Right atrium auricular region (tissue), 2 donors: ENCODE data around the gene TNS1. TPM values are rescaled to one million over a fixed set of nuclear protein-coding genes. Genes with fewer than 3 reads are reported as not detected.
A peak's percentile ranks its signal among the peaks of the same experiment; 100 is the strongest.

Experiments
- DNase-seq: peaks from one replicate; pipeline ENCODE4 v3.0.0-alpha.2; 2019; ENCODE audit warnings: low spot score
- H3K27ac ChIP-seq, 2 donors: fragments of 200-600 bp; sonication (generic); 1 replicate in 1 of 2; 2 replicates in 1 of 2; pipeline ENCODE4 v1.5.1; 2016 to 2019
- H3K27me3 ChIP-seq, 2 donors: fragments of 200-600 bp; sonication (generic); one replicate each; pipeline versions ENCODE4 v1.5.1 to v1.6.0; 2017 to 2019
- H3K36me3 ChIP-seq: fragments of 200-600 bp; sonication (generic); one replicate; pipeline ENCODE4 v1.5.1; 2016
- H3K4me1 ChIP-seq, 2 donors: fragments of 200-600 bp; sonication (generic); one replicate each; pipeline versions ENCODE4 v1.5.1 to v1.6.0; 2017 to 2019
- H3K4me3 ChIP-seq, 2 donors: fragments of 200-600 bp; sonication (generic); 1 replicate in 1 of 2; 2 replicates in 1 of 2; pipeline ENCODE4 v1.5.1; 2017 to 2019; ENCODE audit warnings: mild to moderate bottlenecking in 1 of 2, moderate library complexity in 1 of 2
- H3K9me3 ChIP-seq, 2 donors: fragments of 200-600 bp; sonication (generic); one replicate each; pipeline ENCODE4 v1.5.1; 2019
- total RNA-seq, 2 donors: library from RNA; depleted of rRNA; stranded (reverse); fragments of >200 nt; gene quantifications; one replicate each; pipeline ENCODE4 v1.1.0, GENCODE V29; 2016
- TF ChIP-seq, protein P1 (sequence below), 2 donors: fragments of 200-600 bp; sonication (generic); IDR thresholded peaks; one replicate each; pipeline ENCODE4 v1.5.1; 2019; ENCODE audit warnings: antibody characterized with exemption in 2 of 2

The TNS1 gene
- total RNA-seq, 2 donors from 2014 or later: 393 to 720 TPM

DNA sequence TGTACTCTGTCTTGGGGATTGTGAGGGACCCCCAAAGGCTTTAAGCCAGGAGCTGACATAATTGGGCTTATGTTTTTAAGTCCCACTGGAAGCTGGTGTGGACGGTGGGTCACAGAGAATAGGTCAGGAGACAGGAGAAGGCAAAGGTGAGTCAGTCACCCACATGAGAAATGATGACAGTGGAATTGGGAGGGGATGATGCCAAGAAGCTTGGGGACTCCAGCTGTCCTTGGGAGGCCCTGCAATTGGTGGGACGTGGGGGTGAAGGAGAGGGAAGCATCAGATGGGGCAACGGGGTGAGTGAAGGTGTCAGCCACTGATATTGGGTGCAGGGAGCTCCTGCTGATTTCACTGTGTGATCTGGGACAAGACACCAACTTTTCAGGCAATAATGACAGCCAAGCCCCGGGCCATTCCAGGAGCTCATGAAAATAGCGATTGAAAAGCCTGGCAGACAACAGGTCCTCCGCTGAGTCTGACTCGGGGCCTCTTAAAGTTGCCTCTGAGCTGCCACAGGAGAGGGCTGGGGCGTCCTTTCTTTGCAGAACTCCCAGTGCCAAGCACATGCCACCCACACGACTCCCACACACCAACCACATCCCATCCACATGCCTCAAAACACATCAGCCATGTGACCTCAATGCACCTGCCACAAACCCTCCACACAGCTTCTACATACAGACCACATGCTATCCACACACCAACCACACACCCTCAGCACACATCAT is 13.4 kb downstream of the TNS1 start:
- no peaks in the 10 kb centered on the region for H3K36me3 ChIP-seq
- H3K27me3 ChIP-seq: no peaks in the 10 kb centered on the region
- no peak for DNase-seq
- H3K4me3 ChIP-seq: no peak overlapping the region
- H3K27ac ChIP-seq: peak overlapping the region; percentile 61 to 80
- no peaks in the 10 kb centered on the region for H3K9me3 ChIP-seq
- peaks cover 0 to 37% of the 10 kb centered on the region in 2 donors for H3K4me1 ChIP-seq
- TF ChIP-seq, protein P1, sequence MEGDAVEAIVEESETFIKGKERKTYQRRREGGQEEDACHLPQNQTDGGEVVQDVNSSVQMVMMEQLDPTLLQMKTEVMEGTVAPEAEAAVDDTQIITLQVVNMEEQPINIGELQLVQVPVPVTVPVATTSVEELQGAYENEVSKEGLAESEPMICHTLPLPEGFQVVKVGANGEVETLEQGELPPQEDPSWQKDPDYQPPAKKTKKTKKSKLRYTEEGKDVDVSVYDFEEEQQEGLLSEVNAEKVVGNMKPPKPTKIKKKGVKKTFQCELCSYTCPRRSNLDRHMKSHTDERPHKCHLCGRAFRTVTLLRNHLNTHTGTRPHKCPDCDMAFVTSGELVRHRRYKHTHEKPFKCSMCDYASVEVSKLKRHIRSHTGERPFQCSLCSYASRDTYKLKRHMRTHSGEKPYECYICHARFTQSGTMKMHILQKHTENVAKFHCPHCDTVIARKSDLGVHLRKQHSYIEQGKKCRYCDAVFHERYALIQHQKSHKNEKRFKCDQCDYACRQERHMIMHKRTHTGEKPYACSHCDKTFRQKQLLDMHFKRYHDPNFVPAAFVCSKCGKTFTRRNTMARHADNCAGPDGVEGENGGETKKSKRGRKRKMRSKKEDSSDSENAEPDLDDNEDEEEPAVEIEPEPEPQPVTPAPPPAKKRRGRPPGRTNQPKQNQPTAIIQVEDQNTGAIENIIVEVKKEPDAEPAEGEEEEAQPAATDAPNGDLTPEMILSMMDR (IDR thresholded peaks at IDR 0.05): no peak

DNA sequence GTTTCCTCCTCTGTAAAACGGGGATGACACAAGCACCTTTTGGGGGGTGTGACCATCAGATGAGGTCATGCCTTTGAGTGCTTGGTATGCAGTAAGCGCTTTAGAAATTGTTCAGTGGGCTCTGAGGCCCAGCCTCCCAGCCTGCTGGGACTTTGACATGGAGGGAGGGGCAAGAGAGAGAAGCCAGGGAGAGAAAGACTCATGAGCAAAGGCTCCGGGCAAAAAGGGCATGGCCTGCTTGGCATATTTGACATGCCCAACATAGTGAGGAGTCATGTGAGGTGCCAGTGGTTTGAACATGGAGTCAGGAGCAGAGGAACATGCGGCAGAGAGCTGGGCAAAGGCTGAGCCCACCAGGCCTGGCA is 14.0 kb downstream of the TNS1 start:
- peak overlapping the region; percentile 61 to 80 for H3K27ac ChIP-seq

DNA sequence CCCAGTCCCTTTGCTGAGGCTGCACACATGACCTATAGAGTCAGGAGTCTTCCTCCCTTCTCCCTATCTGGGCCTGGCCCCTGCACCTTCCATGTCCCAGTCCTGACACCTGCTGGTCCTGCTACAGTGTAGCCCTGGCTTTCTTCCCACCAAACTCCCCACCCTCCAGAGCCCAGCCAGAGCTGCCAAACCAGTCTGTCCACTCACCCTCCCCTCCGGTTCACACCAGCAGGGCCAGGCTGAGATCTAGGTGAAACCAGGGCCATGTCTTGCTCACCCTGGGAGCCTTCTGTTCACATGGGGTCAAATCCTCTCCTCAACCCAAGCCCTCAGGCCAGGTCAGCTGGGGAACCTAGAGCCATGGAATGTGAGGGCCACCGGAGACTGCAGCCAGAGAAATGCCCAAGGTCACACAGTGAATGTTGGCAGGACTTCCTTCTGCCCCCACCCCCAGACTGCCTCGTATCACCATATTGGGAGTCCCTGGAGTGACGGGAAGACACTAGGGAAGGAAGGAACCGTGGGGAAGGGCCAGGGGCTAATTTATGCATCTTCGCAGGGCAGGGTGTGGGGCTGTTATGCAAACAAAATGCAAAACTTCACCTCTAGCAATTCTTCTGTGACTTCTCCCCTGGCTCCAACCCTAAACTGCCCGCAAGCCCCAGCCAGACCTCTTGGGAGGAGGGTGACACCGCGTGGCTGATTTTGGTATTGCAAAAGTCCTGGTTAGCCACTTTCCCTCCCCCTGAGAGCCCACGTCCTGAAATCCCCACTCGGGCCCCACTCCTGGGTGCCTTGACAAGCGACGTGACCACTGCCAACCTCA is 14.6 kb downstream of the TNS1 start:
- peak; percentile 89 for DNase-seq
- Histone ChIP-seq H3K4me3 (no peak overlapping the region), H3K27ac (peak overlapping the region; percentile 61 to 80), H3K36me3 (no peaks in the 10 kb centered on the region), H3K9me3 (no peaks in the 10 kb centered on the region), H3K27me3 (no peaks in the 10 kb centered on the region), H3K4me1 (peaks cover 0 to 41% of the 10 kb centered on the region in 2 donors)
- TF ChIP-seq, protein P1 (IDR thresholded peaks at IDR 0.05): peak; percentile 87 to 95

More for the DNA sequence above, 14.0 kb downstream of the TNS1 start:
- TF ChIP-seq, protein P1 (IDR thresholded peaks at IDR 0.05): no peak
- no peak for DNase-seq
- Histone ChIP-seq H3K4me3 (no peak overlapping the region), H3K9me3 (no peaks in the 10 kb centered on the region), H3K4me1 (peaks cover 0 to 37% of the 10 kb centered on the region in 2 donors), H3K27me3 (no peaks in the 10 kb centered on the region), H3K36me3 (no peaks in the 10 kb centered on the region)

DNA sequence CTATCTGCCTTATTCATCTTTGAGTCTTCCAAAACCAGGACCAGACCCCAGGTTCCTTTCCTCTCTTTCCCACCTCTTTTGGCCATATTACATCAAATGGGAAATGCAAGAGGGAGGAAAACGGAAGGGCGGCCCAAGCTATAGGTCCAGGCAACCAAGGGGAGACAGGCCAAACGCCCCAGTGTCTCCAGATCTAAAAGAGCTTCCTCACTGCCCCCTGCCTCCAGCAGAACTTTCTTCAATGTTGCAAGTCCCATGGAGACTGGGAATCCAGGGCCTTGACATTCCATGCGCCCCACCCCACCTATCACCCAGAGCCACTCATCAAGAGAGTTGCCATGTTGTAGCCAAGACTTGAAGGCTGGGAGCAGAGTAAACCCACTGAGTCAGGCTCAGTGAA is 15.4 kb downstream of the TNS1 start:
- H3K27me3 ChIP-seq: no peaks in the 10 kb centered on the region
- no peak overlapping the region for H3K4me3 ChIP-seq
- H3K36me3 ChIP-seq: no peaks in the 10 kb centered on the region
- TF ChIP-seq, protein P1 (IDR thresholded peaks at IDR 0.05): no peak
- H3K9me3 ChIP-seq: no peaks in the 10 kb centered on the region
- no peak for DNase-seq
- H3K27ac ChIP-seq: peak overlapping the region; percentile 61 to 80
- peaks cover 0 to 47% of the 10 kb centered on the region in 2 donors for H3K4me1 ChIP-seq

DNA sequence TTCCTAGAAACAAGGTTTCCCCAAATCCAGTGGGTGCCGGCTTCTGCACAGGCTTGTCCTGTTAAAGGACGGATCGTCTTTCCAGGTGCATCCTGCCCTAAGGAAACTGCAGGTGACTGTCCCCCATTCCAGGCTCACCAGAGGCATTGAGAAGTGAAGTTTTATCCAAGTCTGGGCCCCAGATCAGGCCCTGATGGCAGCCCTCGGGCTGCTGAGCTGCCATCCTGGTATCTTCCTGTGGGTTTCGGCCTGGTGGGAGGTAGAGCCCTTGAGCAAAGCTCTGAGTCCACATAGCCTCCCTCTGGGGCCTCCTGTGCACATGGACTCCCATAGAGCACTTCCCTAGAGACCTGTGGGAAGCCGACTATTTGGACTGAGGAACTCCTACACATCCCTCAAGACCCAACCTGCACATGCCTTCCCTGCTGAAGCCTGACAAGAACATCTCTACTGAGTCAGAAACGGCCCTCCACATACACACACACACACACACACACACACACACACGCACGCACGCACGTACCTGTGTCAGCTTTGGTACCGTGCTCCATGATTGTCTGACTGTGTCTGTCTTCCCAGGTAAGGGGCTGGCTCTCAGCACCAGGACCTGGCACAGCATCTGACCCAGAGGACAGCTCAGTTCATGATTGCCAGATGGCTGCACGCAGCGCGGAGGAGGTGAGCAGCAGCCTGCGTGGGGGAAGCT is 16.4 kb downstream of the TNS1 start:
- TF ChIP-seq, protein P1 (IDR thresholded peaks at IDR 0.05): no peak
- Histone ChIP-seq H3K4me3 (no peak overlapping the region), H3K9me3 (no peaks in the 10 kb centered on the region), H3K27me3 (no peaks in the 10 kb centered on the region), H3K36me3 (no peaks in the 10 kb centered on the region), H3K27ac (no peak overlapping the region), H3K4me1 (peaks cover 0 to 54% of the 10 kb centered on the region in 2 donors)
- DNase-seq: no peak
